Adrenal gland (tissue), 5 donors: ENCODE results near the gene GABRE.

Experiments used
- CTCF ChIP-seq, 6 experiments: fragments of 450-650 bp in 4 of 6; fragments of 200-600 bp in 2 of 6; sonication (generic) in 1 of 6; IDR thresholded peaks; 1 replicate in 5 of 6; 2 replicates in 1 of 6; pipeline versions ENCODE4 v1.5.1 to v1.8.0; 2016 to 2021; ENCODE audit warnings: antibody characterized with exemption in 6 of 6, mild to moderate bottlenecking in 2 of 6, moderate library complexity in 1 of 6
- POLR2A ChIP-seq, 2 donors: fragments of 450-650 bp; IDR thresholded peaks; one replicate each; pipeline ENCODE4 v1.6.1; 2017; ENCODE audit warnings: antibody characterized with exemption in 2 of 2, mild to moderate bottlenecking in 2 of 2, moderate library complexity in 1 of 2
- donor health status: DM: no; HTN: no; CAD: no.

- TF ChIP-seq CTCF (IDR thresholded peaks at IDR 0.05) (no peak), POLR2A (IDR thresholded peaks at IDR 0.05) (no peak)
These were observed 50.8 kb downstream of the GABRE start for GRCh38 chrX:151923648-151924047.
